Activated naive CD4-positive, alpha-beta T cell (primary cell): Measurements from ENCODE around the gene KRTAP10-2.
"Not testable (repeated sequence)": the region's sequence is repeated elsewhere in the genome, so short reads cannot be mapped to it uniquely, and the experiment has no call there.

Source experiments
- DNase-seq, 4 experiments: peaks; one replicate each; lab custom pipeline; 2025; lab: John Stamatoyannopoulos, UW

KRTAP10-2 gene

GRCh38 chr21:44583089-44583799 lies 31.9 kb upstream of the KRTAP10-2 start:
- no peak for DNase-seq

DNA sequence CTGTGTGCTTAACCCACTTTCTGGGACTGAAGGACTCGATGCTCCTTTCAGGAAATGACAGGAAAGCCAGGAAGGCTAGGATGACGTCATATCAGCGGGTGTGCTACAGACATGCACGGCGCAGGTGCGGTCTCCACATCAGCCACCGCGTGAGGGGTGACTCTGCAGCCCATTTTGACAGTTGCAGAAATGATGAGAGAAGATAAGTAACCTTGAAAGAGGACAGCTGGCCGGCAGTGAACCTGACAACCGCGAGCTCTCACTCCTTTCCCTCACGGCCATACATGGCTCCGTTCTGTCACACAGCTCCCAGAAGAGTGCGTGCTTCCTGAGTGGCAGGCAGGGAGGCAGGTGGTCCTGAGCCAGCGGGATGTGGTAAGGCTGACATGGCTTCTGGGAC lies 30.8 kb upstream of the KRTAP10-2 start:
- no peak for DNase-seq

DNA sequence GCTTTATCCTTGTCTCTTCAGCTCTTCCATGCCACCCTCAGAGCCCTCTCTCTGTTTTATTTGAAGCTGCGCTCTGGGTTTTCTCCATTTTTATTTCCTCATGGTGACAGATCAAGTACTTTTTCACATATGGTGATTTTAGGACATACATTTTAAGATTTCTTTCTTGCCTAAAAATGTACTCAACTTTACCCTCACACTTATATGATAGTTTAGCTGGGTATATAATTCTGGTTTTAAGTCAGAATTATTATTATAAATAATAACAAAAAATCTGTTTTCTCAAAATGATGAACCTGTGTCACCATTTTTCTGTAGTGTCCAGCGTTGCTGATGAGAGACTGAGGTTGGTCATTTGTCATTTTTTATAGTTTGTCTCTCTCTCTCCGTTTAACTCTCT lies 29.9 kb upstream of the KRTAP10-2 start:
- no peak for DNase-seq

DNA sequence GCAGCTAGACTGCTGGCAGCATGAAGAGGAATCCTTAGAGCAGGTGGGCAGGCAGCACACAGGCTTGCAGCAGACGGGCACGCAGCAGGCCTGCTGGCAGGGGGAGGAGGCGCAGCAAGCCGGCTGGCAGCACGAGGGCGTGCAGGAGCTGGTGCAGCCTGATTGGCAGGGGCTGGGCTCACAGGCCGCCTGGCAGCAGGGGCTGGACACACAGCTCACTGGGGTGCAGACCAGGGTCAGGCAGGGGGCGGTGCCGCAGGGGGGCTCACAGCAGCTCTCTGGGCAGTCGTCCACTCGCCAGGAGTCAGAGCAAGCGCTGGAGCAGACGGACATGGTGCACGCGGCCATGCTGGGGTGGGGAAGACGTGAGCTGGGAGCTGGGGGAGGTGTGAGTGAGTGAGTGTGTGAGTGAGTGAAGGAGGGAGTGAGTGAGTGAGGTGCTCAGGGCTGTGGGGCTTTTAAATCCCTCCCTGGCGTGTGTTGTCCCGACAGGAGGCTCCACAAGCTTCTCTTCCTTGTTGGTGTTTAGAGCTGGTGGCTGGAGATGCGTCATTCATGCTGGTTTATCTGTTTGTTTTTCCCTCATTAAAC lies 29.0 kb upstream of the KRTAP10-2 start, which contains the start of gene KRTAP10-5:
Gene KRTAP10-5, minus strand, starts transcription at position 374 of the 591 bp plus-strand sequence. Its CDS starts 26 bp downstream, at position 348.
- not testable (repeated sequence) for DNase-seq

- DNase-seq = no peak
Measured at GRCh38 chr21:44579833-44580144, 28.5 kb upstream of the KRTAP10-2 start.

GRCh38 chr21:44579056-44579832 lies 27.9 kb upstream of the KRTAP10-2 start:
- no peak for DNase-seq

GRCh38 chr21:44578371-44579055 lies 27.2 kb upstream of the KRTAP10-2 start:
- DNase-seq = no peak

DNA sequence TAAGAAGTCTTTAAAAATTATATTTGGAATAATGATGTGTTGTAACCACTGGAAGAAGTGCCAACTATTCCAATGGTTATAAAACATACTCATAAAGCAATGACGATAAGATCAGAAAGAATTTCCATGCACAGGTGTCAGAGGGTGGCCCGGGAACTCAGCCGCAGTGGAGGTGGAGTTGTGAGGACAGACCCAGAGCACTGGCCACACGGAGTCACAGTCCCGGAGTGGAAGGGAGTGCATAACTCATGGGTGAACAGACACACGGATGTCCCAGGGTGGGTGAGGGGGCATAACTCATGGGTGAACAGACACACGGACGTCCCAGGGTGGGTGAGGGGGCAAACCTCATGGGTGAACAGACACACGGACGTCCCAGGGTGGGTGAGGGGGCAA lies 24.7 kb upstream of the KRTAP10-2 start:
- no peak for DNase-seq

DNA sequence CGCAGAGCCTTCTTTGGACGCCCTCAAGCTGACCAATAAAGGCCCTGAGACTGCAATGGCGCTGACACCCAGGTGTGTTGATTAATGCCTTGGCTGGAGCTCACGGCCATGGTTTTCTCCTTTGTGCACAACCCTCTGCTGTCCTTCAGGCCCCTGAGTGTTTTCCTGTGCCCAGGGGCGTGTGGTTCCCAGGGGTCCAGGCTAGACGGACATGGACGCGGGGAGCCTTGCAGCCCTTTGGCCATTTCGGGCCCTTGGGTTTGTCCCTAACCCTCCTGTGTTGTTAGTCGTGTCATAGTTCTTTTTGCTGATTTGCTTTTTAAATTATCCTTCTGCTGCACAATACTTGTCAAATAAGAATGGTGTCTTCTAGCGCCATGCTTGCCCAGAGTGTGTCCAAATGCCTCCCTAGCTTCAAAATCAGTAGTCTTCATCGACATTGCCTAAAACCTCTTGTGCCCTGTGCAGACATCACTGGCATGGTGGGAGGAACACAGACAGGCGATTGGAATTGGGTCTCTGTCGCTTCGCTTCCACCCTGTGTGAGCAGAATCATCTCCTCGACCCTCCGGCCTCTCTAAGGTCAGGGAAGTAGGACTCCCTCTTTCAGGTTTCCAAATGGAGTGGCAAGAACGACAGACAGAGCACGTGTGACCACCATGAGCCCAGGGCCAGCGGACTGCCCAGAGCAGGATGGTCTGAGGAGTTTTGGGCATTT lies 24.2 kb upstream of the KRTAP10-2 start:
- no peak for DNase-seq

DNA sequence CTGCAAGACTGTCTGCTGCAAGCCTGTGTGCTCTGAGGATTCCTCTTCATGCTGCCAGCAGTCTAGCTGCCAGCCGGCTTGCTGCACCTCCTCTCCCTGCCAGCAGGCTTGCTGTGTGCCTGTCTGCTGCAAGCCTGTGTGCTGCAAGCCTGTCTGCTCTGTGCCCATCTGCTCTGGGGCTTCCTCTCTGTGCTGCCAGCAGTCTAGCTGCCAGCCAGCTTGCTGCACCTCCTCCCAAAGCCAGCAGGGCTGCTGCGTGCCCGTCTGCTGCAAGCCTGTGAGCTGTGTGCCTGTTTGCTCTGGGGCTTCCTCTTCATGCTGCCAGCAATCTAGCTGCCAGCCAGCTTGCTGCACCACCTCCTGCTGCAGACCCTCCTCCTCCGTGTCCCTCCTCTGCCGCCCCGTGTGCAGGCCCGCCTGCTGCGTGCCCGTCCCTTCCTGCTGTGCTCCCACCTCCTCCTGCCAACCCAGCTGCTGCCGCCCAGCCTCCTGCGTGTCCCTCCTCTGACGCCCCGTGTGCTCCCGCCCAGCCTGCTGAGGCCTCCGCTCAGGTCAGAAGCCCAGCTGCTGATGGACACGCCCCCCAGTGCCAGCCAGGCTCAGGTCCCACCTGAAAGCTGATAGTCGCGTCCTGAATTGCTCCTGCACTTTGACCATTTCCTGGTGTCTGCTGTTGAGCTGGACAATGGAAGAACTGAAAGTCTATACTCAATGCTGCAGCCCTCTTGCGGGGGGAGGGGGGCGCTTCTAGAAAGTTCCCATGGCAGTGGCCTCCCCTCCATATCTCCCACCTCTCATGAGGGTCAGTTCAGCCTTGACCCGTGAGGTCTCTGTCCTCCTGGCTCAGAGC lies 23.4 kb upstream of the KRTAP10-2 start:
- DNase-seq = no peak

DNA sequence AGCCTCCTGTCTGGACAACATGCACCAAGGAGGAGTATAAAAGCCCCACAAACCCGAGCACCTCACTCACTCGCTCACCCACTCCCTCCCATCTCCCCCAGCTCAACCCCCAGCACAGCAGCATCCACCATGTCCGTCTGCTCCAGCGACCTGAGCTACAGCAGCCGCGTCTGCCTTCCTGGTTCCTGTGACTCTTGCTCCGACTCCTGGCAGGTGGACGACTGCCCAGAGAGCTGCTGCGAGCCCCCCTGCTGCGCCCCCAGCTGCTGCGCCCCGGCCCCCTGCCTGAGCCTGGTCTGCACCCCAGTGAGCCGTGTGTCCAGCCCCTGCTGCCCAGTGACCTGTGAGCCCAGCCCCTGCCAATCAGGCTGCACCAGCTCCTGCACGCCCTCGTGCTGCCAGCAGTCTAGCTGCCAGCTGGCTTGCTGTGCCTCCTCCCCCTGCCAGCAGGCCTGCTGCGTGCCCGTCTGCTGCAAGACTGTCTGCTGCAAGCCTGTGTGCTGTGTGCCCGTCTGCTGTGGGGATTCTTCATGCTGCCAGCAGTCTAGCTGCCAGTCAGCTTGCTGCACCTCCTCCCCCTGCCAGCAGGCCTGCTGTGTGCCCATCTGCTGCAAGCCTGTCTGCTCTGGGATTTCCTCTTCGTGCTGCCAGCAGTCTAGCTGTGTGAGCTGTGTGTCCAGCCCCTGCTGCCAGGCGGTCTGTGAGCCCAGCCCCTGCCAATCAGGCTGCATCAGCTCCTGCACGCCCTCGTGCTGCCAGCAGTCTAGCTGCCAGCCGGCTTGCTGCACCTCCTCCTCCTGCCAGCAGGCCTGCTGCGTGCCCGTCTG lies 22.5 kb upstream of the KRTAP10-2 start, which contains the start of gene KRTAP10-4:
Gene KRTAP10-4, plus strand, starts transcription at position 100 of the 827 bp plus-strand sequence. Its CDS starts 30 bp downstream, at position 130.
- DNase-seq = not testable (repeated sequence)

DNA sequence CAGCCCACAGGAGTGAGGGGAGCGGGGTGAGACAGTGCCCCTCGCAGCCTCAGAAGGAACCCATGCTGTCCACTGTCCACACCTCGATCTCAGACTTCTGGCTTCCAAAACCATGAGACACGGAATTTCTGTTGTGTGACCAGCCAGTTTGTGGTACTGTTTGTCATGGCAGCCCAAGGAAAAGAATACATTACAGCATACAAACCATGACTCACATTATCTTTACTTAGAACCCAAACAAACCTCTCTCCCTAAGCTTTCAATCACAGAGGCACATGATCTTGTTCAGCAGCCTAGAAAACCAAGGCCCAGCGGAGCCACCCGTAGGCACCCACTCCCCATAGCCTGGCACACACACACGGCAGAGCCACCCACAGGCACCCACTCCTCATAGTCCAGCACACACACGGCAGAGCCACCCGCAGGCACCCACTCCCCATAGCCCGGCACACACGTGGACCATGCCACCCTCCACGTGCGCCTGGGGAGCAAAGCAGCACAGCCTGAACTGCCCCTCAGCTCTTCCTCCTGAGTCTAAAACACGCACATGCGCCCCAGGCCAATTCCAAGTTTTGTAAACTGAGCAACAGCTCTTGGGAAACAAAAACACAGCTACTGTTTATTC lies 21.8 kb upstream of the KRTAP10-2 start:
- no peak for DNase-seq

DNA sequence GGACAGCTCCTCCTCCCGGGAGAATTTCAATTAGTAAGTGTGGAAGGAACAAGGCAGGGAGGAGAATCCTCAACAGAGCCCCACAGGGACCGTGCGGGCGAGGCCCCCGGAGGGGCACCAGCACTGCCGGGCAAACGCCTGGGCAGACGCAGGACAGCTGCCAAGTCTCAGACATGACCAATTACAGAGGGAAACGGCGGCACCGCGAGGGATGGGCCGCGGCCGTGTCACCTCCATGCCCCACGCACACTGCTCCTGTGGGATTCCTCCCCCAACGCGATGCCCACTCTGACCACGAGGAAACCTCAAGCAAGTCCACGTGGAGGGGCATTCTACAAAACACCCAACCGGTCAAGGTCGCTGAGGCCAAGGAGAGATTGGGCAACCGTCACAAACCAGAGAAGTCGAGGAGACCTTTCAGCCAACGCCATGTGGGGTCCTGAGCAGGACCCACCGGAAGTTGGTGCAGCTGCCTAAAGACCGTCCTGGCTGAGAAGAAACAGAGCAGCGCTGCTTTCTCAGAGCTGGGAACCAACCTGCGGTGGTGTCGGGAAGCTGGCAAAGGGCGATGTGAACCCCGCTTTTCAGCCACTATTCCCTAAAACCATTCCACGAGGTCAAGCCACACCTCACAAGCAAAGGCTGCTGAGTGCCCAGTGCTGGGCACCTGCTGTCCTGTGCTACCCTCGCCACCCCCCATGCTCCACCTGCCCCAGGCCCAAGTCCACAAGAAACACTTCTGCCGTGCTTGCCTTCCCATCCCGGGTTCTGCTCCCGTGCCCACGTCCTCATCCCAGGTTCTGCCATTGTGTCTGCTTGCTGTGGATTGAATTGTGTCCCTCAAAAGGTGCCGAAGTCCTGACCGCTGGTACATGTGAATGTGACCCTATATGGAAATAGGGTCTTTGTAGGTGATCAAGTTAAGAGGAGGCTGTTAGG lies 20.8 kb upstream of the KRTAP10-2 start:
- no peak for DNase-seq

- no peak for DNase-seq
Measured at GRCh38 chr21:44571296-44571695, 20.0 kb upstream of the KRTAP10-2 start.

DNA sequence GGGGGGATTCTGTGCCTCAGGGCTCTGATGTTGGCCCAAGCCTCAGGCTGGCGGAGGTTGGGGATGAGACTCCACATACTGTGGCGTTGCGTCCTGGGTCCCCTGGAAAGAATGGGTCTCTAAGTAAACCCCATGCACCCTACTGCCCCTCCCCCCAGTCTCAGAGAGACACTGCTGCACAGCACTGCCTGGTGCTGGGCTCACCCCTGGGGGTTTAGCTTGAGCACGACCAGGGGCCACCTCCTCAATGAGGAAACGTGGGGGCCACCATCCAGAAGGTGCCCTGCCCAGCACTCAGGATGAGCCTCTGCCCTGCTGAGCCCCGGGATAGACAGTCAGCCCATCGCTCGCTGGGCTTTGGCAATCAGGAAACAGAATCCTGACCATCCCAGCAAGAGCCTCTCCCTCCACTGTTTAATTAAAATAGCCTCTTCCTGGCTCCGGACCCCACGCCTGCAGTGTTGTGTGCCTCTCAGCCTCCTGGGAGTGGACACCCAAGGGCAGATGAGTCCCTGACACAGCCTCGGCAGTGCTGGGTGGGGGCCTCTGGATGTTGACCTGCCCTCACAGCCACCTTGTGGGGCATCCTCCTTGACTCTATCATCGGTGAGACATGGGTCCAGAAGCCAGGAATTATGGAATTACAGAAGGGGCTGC lies 18.7 kb upstream of the KRTAP10-2 start:
- no peak for DNase-seq

- no peak for DNase-seq
Measured at GRCh38 chr21:44568667-44569556, 17.6 kb upstream of the KRTAP10-2 start.

DNA sequence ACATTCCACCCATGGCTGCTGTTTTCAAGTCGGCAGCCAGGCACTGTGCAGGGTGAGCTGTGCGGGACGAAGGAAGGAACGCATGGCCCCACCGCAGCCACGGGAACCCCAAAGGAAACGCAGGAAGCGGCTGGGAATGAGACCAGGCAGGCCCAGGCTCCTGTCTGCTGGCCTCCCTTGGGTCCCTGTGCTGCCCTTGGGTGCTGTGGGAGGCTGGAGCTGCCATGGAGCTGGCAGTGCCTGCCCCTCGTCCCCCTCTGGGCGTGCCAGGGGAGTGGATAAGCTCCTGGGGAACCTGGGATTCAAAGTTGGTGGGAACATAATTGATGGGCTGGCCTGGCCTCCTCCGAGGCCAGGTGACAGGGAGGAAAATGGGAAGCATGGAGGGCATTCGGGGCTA lies 17.0 kb upstream of the KRTAP10-2 start:
- no peak for DNase-seq
